HL-60 (cell line): ENCODE data around the gene ARAP2.

Experiments
- DNase-seq, 2 experiments: peaks; one replicate each; pipeline ENCODE4 v3.0.0-alpha.2; 2010 to 2020; ENCODE audit warnings: low read depth in 1 of 2, low spot score in 1 of 2
- H3K27ac ChIP-seq: fragments of 250-450 bp; sonication (Bioruptor Pico); replicated peaks from 2 replicates; pipeline ENCODE4 v1.5.1; 2020; ENCODE audit warnings: mild to moderate bottlenecking, moderate library complexity
- H3K27me3 ChIP-seq: fragments of 250-450 bp; sonication (Bioruptor Pico); 2 replicates; pipeline ENCODE4 v1.5.1; 2021; ENCODE audit warnings: mild to moderate bottlenecking, moderate library complexity; ENCODE audit not compliant: insufficient read depth, poor library complexity, severe bottlenecking
- H3K4me3 ChIP-seq: replicated peaks from 2 replicates; pipeline ENCODE4 v1.5.1; 2011; ENCODE audit warnings: mild to moderate bottlenecking, control low read depth, low read length; ENCODE audit not compliant: insufficient read depth
- CTCF ChIP-seq: IDR thresholded peaks from one replicate; pipeline ENCODE4 v1.5.1; 2011; ENCODE audit warnings: low read length, control low read depth, inconsistent platforms; ENCODE audit not compliant: insufficient read depth
- GABPA ChIP-seq: IDR thresholded peaks from 2 replicates; pipeline ENCODE4 v1.6.1; 2012; ENCODE audit warnings: low read depth
- POLR2AphosphoS5 ChIP-seq: IDR thresholded peaks from 2 replicates; pipeline ENCODE4 v1.6.1; 2012; ENCODE audit warnings: low read depth
- SPI1 ChIP-seq: IDR thresholded peaks from 2 replicates; pipeline ENCODE4 v1.6.1; 2012; ENCODE audit warnings: low read depth, mild to moderate bottlenecking, borderline replicate concordance
- TF ChIP-seq, protein P1 (sequence below): IDR thresholded peaks from 2 replicates; pipeline ENCODE4 v1.6.1; 2012; ENCODE audit warnings: low read depth; ENCODE audit not compliant: insufficient replicate concordance

The ARAP2 gene

DNA sequence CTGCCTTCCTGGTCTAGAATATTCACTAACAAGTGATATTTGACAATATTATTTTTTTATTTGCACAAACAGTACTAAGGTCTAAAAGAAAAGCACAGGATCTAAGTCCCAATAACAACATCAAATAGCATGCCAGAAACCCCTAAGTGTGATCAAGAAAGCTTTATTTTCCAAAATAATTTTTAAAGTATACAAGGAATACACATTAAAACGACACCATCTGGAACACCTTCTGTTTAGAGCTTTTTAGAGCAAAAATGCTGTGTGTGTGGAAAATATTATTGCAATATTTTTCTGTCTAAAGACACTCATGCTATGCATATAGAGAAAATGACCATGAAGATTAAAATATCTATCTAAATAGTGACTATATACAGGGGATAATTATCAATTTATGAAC is 103.1 kb downstream of the ARAP2 start:
- DNase-seq: no peak
- Histone ChIP-seq H3K4me3 (no peak overlapping the region), H3K27ac (no peak overlapping the region), H3K27me3 (no peaks in the 10 kb centered on the region)
- TF ChIP-seq GABPA (no peak), CTCF (no peak), POLR2AphosphoS5 (no peak), SPI1 (no peak)
- TF ChIP-seq, protein P1, sequence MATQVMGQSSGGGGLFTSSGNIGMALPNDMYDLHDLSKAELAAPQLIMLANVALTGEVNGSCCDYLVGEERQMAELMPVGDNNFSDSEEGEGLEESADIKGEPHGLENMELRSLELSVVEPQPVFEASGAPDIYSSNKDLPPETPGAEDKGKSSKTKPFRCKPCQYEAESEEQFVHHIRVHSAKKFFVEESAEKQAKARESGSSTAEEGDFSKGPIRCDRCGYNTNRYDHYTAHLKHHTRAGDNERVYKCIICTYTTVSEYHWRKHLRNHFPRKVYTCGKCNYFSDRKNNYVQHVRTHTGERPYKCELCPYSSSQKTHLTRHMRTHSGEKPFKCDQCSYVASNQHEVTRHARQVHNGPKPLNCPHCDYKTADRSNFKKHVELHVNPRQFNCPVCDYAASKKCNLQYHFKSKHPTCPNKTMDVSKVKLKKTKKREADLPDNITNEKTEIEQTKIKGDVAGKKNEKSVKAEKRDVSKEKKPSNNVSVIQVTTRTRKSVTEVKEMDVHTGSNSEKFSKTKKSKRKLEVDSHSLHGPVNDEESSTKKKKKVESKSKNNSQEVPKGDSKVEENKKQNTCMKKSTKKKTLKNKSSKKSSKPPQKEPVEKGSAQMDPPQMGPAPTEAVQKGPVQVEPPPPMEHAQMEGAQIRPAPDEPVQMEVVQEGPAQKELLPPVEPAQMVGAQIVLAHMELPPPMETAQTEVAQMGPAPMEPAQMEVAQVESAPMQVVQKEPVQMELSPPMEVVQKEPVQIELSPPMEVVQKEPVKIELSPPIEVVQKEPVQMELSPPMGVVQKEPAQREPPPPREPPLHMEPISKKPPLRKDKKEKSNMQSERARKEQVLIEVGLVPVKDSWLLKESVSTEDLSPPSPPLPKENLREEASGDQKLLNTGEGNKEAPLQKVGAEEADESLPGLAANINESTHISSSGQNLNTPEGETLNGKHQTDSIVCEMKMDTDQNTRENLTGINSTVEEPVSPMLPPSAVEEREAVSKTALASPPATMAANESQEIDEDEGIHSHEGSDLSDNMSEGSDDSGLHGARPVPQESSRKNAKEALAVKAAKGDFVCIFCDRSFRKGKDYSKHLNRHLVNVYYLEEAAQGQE: no peak

DNA sequence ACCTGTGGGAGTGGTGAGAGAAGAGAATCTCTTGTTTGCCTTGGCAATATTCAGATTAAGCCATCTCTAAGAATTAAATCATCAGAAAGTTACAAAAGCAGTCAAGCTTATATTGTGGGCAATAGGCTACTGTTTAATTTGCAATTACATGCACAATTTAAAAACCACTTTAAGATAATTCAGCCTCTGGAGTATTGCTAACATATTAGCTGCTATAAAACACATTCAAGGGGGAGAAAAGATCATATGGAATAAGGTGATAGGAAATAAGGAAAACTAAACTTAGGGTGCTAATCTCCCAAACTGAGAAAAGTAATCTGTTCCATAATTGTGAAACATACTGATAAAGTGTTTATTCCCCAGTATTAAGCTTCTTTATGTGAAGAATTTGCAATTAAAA is 103.9 kb downstream of the ARAP2 start:
- Histone ChIP-seq H3K27ac (no peak overlapping the region), H3K4me3 (no peak overlapping the region), H3K27me3 (no peaks in the 10 kb centered on the region)
- TF ChIP-seq, protein P1: no peak
- TF ChIP-seq SPI1 (no peak), GABPA (no peak), CTCF (no peak), POLR2AphosphoS5 (no peak)
- no peak for DNase-seq

DNA sequence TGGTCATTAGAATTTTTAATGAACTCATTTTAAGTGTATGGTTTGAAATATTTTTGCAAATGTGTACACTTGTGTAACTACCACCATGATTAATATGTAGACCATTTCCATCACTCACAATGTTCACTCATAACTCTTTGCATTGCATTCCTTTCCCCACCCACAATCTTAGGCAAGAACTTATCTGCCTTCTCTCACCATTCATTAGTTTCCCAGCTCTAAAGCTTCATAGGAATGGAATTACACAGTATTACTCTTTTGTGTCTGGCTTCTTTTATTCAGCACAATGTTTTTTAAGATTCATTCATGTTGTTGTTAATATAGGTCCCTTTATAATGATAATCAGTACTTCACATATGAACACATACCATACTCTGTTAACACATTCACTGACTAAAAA is 106.1 kb downstream of the ARAP2 start:
- DNase-seq: no peak

More for the DNA sequence above, 106.1 kb downstream of the ARAP2 start:
- Histone ChIP-seq H3K27me3 (no peaks in the 10 kb centered on the region), H3K27ac (no peak overlapping the region), H3K4me3 (no peak overlapping the region)
- TF ChIP-seq SPI1 (no peak), POLR2AphosphoS5 (no peak), CTCF (no peak)
- TF ChIP-seq, protein P1: no peak
